GM11168 (cell line): ENCODE measurements around the gene ALDH16A1.
"Not testable (repeated sequence)": the region's sequence is repeated elsewhere in the genome, so short reads cannot be mapped to it uniquely, and the experiment has no call there.

Experiments used
- in situ Hi-C: fragments of 300-500 bp; cut with MboI; formaldehyde crosslinking; loops from one replicate; pipeline ENCODE4 v1.12.0; 2022; ENCODE audit warnings: low sequenced_read_pairs; ENCODE audit not compliant: unreplicated experiment

ALDH16A1 gene

DNA sequence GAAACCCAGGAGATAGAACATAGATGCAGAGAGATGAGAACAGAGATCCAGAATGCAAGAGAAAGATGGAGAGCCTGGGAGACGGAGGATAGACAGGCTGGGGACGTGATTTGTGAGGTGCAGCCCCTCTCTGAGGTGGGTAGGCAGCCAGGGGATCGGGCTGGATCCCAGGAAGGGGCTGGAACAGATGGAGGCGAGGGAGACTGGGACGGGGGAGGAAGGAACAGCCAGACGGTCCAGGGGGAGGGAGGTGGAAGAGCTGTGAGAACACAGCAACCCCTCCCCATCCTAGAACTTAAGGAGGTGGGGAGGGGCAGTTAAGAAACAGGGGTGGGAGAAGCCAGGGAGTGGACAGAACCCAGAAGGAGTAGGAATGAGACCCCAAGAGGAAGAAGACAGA, 14.8 kb upstream of the ALDH16A1 start:
- in situ Hi-C loops, result no loop called here

DNA sequence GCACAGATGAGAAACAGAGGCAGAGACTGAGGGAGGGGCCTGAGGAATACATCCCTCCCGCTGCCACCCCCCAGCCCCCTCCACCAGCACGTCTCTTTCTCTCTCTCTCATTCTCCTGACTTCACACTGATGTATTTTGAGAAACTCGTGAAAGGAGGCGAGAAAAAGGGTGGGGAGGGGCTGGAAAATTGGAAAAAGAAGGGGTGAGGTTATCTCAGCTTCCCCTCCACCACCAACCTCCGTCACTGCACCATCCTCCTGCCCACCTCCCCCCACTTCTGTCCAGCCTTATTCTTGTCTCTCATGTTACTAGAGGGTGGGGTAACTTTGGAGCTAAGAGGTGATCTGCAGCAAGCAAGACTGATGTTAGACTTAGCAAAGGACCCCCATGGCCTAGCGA, 13.2 kb upstream of the ALDH16A1 start:
- in situ Hi-C loops, result no loop called here

GRCh38 chr19:49440439-49441209, 12.4 kb upstream of the ALDH16A1 start:
- in situ Hi-C loops, result no loop called here

DNA sequence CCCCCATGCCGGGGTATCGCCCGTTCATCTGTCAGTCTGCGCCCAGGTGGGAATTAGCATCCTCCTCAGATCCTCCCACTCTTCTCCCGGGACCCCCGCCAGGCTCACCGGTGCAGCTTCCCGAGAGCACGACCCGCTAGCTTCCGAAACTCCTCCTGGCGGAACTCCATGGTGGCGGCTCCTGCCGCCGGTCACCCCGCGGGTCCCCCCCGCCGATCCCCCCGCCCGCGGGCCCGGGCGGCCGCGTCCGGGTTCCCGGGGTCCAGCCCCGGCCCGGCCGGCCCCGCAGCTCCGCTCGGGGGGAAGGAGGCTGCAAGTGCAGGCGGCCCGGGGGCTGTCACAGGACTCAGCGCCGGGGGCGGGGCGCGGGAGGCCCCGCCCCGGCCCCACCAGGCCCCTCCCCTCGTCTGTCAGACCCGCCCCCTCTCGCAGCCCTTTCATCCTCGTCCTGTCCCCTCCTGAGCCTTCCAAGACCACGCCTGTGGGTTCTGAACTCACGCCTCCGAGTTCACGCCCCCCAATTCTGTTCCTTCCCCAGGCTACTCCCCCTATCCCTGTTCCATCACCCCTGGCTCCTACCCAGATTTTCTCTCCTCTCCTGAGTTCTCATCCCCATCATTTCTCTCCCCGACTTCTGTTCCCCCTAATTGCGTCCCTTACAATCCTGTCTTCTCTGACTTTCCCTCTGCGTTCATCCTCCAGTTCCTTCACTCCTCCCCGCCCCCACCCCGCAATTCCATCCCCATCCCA, 11.6 kb upstream of the ALDH16A1 start, which contains the start of gene SLC17A7:
TSS of gene SLC17A7 (minus strand) at position 318 of the 750 bp plus-strand sequence. CDS start at position 170, 148 bp downstream.
- in situ Hi-C loops, result no loop called here

GRCh38 chr19:49441960-49442350, 11.1 kb upstream of the ALDH16A1 start:
- in situ Hi-C loops, result no loop called here

- in situ Hi-C loops, result no loop called here
Measured at GRCh38 chr19:49442354-49442753, 10.7 kb upstream of the ALDH16A1 start.

GRCh38 chr19:49442771-49443365, 10.2 kb upstream of the ALDH16A1 start:
- in situ Hi-C loops, result no loop called here

GRCh38 chr19:49443366-49444099, 9.5 kb upstream of the ALDH16A1 start:
- in situ Hi-C loops, result no loop called here

DNA sequence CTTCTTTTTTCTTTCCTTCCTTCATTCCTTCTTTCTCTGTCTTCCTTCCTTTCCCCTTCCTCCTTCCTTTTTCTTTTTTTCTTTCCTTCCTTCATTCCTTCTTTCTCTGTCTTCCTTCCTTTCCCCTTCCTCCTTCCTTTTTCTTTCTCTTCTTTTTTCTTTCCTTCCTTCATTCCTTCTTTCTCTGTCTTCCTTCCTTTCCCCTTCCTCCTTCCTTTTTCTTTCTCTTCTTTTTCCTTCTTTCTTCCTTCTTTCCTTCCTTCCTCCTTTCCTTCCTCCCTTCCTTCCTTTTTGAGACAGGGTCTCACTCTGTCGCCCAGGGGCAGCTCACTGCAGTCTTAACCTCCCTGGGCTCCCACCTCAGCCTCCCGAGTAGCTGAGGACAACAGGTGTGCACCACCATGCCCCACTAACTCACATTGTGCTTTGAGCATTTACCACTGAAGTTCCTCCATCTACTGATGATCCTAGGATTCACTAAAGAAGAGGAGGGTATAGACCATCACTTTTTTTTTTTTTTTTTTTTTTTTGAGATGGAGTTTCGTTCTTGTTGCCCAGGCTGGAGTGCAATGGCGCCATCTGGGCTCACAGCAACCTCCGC, 8.8 kb upstream of the ALDH16A1 start:
- in situ Hi-C loops, result not testable (repeated sequence)

DNA sequence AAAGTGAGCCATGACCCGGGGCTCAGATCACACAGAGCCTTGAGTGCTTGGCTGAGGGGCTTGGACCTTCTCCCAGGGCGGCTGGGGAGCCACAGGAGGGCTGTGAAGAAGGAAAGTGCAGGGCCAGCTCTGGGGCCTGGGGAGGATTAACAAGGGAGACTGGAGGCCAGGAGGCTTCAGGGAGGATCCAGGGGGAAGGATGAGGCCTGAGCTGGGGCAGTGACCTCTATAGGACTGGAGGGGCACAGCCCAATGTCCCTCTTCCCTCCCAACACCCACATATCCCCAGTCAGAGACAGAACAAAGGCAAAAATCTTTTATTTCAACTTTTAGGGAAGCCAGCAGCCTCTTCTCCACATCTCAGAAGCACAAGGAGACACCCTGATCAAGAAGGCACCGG, 7.0 kb upstream of the ALDH16A1 start:
- in situ Hi-C loops, result no loop called here

DNA sequence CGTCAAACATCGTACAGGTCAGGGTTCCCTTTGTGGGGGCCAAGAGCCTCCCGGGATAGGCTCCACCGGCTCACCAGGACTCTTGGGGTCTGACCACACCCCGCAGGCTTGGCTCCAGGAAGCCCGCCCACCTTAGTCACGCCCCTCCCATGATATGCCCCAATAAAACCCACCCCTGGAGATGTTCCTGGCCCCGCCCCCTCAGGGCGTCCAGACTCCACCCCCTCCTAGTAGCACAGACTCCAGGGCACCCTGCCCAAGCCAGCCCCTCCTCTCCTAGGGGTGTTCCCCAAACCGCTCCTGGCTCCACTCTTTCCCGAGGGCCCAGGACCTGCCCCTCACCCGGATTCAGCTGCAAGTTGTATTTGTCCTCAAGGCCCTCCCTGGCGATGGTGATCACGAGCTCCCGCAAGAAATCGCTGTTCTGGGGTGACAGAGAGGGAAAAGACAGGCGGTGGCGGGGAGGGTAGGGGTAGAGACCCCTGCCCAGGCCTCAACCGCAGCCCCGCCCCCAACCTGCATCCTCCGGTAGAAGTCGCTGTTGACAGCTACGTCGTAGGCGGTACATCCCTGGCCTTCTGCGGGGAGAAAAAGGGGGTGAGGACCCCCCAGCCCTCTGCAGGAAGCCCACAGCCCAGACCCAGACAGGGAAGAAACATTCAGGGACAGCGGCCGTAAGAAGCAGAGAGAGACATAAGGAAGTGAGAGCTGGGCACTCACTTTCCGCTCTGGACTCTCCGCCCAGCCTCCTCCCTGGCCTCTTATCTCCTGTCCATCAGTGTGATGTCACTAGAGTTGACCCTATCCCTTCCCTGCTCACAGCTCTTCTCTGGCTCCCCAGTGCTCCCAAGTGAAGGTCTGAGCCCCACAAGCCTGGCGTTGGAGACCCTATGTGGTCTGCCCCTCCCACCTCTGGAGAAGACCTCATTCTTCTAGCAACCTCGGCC, 5.3 kb upstream of the ALDH16A1 start:
- in situ Hi-C loops, result no loop called here

GRCh38 chr19:49448432-49448786, 4.6 kb upstream of the ALDH16A1 start:
- in situ Hi-C loops, result no loop called here

GRCh38 chr19:49450405-49450804, 2.6 kb upstream of the ALDH16A1 start:
- in situ Hi-C loops, result no loop called here

- in situ Hi-C loops, result no loop called here
Measured at GRCh38 chr19:49451430-49452181, 1.4 kb upstream of the ALDH16A1 start, which contains the start of gene PIH1D1. TSS of gene PIH1D1 (minus strand) at chr19:49451814. CDS start at chr19:49451574, 240 bp downstream.

DNA sequence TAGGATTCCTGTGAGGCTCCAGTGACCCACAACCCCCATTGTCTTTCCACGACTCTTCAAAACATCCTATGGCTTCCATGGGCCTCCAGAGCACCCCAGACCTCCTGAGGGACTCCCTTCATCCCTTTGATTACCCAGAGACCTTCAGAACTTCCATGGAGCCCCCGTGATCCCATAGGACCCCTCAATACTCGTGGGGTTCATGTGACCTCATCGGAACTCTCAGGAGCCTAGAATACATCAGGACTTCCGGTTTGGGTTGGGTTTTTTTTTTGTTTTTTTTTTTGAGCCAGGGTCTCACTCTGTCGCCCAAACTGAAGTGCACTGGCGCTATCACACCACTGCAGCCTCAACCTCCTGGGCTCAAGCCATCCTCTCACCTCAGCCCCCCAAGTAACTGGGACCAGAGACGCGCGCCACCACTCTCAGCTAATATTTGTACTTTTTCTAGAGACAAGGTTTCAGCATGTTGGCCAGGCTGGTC, 774 bp downstream of the ALDH16A1 start:
- in situ Hi-C loops, result no loop called here

GRCh38 chr19:49455773-49456172, 2.7 kb downstream of the ALDH16A1 start:
- in situ Hi-C loops, result no loop called here

DNA sequence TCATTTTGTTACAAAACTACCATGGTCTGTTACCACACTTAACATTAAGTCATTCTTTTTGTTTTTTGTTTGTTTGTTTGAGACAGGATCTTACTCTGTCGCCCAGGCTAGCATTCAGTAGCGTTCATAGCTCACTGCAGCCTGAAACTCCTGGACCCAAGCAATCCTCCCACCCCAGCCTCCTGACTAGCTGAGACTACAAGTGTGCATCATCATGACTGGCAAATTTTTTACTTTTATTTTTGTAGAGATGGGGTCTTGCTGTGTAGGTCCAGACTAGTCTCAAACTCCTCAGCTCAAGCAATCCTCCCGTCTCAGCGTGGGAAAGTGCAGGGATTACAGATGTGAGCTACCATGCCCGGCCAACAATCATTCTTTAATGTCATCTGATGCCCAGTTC, 3.3 kb downstream of the ALDH16A1 start:
- in situ Hi-C loops, result no loop called here

- in situ Hi-C loops, result no loop called here
Measured at GRCh38 chr19:49458567-49458903, 5.5 kb downstream of the ALDH16A1 start.
